Measurements from ENCODE around the gene ATP11A.

DNA sequence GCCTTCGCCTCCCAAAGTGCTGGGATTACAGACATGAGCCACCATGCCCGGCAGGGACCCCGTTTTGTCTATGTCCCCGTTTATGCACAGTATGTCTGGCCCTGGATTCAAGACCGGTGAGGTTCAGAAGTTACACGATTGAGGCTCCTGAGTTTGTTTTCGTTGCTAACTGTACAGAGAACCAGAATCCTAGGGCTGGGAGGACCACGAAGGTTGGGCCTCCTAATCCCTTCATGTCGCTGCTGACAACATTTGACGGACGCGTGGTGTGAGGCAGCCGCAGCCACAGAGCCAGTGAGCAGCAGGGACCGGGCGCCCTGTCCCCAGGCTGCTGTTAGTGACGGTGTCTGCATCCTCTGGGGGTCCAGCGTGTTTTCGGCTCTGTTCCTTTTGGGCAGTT is 91.4 kb downstream of the ATP11A start:
- TF ChIP-seq POLR2A (IDR thresholded peaks at IDR 0.05) = no peak
- TF ChIP-seq, protein P1, sequence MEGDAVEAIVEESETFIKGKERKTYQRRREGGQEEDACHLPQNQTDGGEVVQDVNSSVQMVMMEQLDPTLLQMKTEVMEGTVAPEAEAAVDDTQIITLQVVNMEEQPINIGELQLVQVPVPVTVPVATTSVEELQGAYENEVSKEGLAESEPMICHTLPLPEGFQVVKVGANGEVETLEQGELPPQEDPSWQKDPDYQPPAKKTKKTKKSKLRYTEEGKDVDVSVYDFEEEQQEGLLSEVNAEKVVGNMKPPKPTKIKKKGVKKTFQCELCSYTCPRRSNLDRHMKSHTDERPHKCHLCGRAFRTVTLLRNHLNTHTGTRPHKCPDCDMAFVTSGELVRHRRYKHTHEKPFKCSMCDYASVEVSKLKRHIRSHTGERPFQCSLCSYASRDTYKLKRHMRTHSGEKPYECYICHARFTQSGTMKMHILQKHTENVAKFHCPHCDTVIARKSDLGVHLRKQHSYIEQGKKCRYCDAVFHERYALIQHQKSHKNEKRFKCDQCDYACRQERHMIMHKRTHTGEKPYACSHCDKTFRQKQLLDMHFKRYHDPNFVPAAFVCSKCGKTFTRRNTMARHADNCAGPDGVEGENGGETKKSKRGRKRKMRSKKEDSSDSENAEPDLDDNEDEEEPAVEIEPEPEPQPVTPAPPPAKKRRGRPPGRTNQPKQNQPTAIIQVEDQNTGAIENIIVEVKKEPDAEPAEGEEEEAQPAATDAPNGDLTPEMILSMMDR (IDR thresholded peaks at IDR 0.05 in 8 of 11, conservative IDR thresholded peaks at IDR 0.05 in 3 of 11) = no peak
- no peak for TF ChIP-seq POLR2AphosphoS5 (IDR thresholded peaks at IDR 0.05)
